HS-27A (cell line): ENCODE results near the gene LCN12.

Source experiments
- DNase-seq: peaks from one replicate; pipeline ENCODE4 v3.0.0-alpha.2; 2012; ENCODE audit warnings: low read depth, missing footprints

LCN12 gene

GRCh38 chr9:136958898-136959850 is 7.1 kb downstream of the LCN12 start:
- no peak for DNase-seq

DNA sequence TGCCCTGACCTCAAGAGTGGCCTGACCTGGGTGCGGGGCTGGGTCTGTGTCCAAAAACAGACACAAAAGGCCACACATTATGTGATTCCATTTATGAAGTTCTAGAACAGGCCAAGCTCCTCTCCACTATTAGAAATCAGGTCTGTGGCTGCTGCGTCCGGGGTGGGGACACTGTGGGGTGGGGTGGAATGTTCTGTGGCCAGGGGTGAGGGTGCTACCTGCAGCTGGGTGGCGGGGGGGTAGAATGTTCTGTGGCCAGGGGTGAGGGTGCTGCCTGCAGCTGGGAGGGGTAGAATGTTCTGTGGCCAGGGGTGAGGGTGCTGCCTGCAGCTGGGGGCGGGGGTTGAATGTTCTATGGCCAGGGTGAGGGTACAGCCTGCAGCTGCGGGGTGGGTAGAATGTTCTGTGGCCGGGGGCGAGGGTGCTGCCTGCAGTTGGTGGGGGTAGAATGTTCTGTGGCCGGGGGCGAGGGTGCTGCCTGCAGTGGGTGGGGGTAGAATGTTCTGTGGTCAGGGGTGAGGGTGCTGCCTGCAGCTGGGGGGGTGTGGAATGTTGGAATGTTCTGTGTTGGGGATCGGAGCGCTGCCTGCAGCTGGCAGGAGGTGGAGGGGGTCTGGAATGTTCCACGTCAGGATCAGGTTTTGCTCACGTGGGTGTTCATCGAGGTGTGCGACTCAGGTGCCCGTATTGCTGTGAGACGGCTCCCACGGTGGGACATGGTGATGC is 8.3 kb downstream of the LCN12 start:
- no peak for DNase-seq

DNA sequence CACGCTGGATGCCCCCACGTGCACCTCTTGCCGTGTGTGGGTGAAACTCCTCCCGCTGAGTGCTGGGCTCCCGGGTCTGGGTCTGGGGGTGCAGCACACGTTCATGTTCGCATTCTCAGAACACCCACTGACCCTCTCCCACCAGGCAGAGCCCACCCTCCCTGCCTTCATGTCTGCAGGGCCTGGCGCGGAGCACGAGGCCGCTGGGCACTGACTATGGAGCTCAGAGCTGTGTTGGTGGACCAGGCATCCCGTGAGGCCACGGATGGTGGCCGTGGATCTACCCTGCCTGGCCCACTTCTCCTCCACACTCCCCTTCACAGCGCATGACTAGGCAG is 8.8 kb downstream of the LCN12 start:
- DNase-seq, result no peak

GRCh38 chr9:136961279-136962065 is 9.4 kb downstream of the LCN12 start:
- no peak for DNase-seq

DNA sequence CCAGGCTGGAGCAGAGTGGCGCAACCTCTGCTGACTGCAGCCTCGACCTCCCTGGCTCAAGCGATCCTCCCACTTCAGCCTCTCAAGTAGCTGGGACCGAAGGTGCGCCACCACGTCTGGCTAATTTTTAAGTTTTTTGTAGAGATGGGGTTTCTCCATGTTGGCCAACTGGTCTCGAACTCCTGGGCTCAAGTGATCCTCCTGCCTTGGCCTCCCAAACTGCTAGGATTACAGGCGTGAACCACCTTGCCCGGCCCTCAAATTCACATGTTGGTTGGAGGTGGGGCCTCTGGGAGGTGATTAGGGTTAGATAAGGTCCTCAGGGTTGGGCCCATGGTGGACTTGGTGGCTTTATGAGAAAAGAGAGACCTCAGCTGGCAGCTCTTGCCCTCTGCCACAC is 10.1 kb downstream of the LCN12 start:
- no peak for DNase-seq

GRCh38 chr9:136962701-136963248 is 10.7 kb downstream of the LCN12 start:
- no peak for DNase-seq

DNA sequence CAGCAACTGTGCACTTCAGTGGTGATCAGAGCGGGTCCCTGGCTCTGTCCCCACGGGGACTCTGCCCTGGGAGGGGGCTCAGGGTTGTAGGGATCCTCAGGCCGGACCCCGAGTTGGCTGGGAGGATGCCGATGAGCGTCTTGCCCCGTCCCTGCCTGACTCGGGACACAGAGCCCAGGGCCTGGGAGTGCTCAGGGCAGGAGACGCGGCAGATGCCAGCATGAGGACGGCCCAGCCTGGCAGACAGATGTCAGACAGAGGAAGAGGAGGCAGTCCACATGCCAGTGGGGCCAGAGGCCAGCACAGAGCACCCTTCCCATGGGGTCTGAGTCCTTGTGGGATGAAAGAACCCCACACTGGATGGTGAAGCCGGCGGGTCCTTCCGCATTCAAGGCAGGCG is 11.3 kb downstream of the LCN12 start:
- no peak for DNase-seq

- DNase-seq, result no peak
These were observed 11.7 kb downstream of the LCN12 start for GRCh38 chr9:136963751-136964150.

DNA sequence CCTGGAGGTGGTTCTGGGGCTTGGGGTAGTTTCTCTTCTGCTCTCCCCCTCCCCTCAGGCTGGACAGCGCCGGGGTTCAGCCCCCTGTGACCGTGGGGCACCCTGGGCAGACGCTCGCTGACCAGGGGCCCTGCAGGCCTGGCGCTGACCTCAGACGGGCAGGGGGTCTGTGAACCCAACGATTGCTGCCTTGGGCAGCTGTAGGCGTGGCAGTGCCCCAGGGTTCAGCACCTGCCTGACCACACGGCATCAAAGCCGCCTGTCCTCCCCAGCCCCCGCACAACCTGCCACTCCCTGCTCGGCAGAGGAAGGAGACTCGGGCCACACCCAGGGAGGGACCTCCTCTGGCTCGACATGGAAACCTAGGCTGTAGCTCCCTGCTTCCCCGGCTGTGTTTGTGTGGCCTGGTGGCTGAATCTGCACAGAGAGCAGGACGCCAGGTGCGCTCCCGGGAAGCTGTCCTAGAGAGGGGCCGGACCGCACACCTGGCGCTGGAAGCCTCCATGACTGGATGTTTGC is 12.2 kb downstream of the LCN12 start:
- no peak for DNase-seq

DNA sequence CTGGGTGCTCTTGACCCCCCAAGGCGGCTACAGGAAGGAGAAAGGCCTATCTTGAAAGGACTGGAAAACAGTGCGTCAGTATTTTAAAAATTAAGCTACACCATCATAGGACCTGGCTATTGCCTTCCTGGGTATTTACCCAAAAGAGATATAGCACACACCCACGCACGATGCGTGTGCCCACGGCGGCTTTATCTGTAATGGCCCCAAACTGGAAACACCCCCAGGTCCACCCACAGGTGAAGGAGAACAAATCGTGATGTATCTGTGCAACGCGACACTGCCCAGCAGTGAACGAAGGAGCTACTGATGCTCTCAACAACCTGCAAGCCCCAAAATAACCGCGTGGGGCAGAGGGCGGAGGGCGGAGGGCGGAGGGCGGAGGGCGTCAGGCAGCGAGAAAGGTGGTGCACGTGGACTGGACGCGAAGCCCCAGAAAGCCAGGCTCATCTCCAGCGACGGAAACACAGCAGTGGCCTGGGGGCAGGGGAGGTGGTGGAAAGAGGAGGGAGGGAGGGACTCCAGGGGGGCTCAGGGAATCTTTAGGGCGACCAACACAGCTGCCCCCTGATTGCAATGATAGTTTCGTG is 12.9 kb downstream of the LCN12 start:
- no peak for DNase-seq

- DNase-seq, result no peak
These were observed 13.9 kb downstream of the LCN12 start for GRCh38 chr9:136965771-136966484.

DNA sequence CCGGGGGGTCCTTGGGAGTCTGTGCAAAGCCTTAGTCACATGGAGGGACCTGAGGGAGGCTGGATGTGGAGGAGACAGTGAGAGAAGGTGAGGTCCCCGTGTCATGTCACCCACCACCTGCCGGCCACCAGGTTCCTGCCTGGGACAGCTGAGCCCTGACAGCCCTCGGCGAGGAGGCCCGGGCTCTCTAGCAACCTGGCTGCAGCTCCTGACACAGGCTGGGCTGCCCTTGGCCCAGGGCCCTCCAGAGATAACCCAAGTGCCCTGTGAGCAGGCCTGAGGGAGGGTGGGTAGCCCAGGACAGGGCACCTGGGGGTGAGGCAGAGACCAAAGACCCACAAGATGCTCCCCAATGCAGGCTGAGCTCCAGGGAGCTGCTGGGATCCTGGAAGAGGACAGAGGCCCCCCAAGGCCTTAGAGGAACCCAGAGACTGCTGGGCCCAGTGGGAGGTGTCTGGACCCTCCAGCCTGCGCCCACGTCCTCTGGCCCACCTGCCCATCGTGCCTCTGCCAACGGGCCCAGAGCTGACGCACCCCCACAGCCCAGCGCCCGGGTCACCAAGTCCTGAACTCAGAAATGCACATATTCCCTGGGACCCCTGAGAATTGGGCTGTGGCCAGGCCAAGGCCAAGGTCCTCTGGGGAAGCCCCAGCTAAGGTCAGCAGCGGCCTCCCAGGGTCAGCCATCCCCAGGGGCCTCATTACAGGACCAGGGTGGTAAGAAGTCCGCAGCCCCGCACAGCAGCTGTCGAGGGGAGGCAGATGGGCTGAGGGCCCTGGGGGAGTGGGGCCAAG is 16.5 kb downstream of the LCN12 start:
- DNase-seq, result no peak

DNA sequence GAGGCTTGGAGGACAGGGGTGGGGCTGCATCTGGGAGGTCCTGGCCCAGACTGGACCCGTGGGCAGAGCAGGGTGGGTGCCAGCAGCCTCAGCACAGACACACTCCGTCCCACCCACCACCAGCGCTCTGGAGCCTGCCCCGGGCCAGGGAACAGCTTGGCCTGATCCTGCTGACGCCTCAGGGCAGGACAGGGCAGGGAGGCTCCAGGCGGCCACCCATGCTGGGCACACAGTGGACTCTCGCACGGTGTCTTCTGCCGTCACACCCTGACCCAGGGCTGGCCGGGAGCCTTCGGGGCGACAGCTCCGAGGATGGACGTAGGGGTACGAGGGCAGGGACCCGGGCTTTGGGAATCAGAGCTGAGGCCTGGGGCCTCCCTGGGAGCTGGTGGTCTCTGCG is 17.1 kb downstream of the LCN12 start:
- DNase-seq, result no peak

DNA sequence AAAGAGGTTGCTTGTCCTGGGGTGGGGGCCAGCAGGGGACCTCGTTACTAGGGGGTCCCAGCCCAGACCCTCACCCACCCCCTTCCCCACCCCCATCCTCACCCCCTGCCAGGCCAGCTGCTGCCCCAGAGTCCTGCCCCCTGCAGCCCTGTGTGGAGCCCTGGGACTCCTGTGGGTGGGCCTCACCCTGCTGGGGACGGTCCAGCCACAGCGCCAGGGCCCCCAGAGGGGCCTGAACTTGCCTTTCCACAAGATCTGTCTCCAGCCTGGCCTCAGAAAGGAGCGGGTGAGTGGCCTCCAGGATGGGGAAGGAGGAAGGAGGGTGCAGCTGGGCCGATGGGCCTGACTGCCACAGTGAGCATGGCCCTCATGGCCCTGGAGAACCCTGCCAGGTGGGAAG is 17.7 kb downstream of the LCN12 start:
- no peak for DNase-seq

GRCh38 chr9:136970361-136970760 is 18.3 kb downstream of the LCN12 start:
- DNase-seq, result no peak

GRCh38 chr9:136971746-136972145 is 19.7 kb downstream of the LCN12 start:
- no peak for DNase-seq

- DNase-seq, result no peak
These were observed 20.3 kb downstream of the LCN12 start for GRCh38 chr9:136972335-136972734.

DNA sequence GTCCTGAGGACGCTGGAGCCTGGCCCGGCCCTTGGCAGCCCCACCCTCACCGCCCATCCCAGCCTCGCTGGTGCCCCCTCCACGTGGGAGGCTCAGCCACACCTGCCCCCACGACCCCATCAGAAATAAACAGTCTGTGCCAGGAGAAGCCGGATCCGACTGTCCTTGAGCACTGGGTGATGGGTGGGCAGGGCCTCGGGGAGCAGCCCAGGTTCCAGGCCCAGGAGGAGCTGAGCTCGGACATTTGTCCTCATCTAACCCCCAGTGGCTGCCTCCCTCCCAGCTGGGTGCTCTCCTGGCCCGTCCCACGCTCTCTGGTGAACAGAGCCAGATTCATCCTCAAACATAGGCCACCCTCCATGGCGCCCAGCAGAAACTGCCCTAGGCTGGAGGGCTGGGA is 20.7 kb downstream of the LCN12 start:
- DNase-seq, result no peak

DNA sequence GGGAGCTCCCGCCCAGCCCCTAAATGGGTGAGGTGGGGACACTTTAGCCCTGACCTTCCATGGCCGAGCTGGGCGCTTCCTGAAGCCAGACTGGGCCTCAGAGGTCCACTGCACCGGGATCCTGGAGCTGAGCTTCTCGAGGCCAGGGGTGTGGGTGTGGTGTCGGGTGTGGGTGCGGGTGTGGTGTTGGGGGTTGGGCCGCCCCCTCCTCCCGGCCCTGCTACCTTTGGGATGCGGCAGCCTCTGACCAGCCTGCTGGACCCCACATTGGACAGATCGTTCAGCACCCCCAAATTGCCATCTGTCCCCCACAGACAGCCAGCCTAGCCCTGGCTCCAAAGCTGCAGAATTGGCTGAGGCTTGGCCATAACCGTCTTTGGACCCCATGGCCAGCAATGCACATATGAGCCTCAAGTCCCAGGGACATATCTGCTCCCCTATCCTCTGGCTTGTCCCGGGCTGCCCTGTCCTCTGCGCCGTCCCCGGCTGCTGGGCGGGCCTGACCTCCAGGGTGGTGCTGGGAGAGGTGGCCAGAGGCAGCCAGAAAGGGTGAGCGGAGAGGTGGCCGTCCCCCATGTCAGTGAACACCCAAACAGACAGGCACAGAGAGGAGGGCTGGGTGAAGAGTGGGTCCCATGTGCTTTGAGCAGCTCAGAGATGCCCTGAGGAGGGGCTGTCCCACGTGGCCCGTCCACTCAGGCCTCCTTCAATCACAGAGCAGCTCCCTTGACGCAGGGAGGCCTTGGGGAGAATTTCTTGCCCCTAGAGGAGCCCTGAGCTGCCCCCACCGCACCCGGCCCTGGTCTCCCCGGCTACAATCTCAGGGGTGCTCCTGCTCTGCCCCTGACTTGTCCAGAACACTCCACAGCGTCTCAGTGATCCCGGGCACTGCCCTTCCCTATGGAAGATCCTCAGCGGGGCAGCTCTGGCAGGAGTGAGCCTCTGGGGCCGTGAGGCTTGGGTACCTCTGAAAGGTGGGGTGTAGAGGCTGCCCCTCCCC is 21.8 kb downstream of the LCN12 start:
- no peak for DNase-seq
